Astrocyte of the cerebellum (primary cell): ENCODE measurements around the gene IGSF21.

Experiments
- DNase-seq: peaks from one replicate; pipeline ENCODE4 v3.0.0-alpha.2; 2011; ENCODE audit warnings: low read depth
- H3K4me3 ChIP-seq: 2 replicates; pipeline ENCODE4 v1.5.1; 2011; ENCODE audit warnings: mild to moderate bottlenecking, low read depth, low read length, moderate library complexity
- in situ Hi-C: cut with HindIII; loops from 2 replicates; pipeline ENCODE4 v1.10.0; 2017; ENCODE audit warnings: low sequenced_read_pairs
- TF ChIP-seq, protein P1 (sequence below): IDR thresholded peaks from 2 replicates; pipeline ENCODE4 v1.5.1; 2012; ENCODE audit warnings: low read length, low read depth, moderate library complexity, mild to moderate bottlenecking; ENCODE audit errors: missing control alignments

The IGSF21 gene

DNA sequence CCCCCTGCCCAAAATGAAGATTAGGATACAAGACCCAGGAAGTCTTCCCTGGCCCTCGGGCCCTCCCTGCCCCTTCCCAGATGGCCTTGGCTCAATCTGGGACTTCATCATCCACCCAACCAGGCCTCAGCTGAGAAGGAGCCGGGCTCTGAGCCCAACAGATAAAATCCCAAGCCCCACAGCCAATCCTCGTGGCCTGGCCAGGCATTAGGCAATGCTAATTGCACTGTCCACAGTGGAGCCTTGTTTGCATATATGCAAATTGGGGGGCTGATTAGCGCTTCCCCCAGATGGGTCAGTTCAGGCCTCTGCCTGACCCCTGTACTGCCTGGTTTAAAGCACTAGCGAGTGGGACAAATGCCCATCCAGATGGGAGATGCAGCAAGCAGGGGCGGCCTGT, 34.9 kb downstream of the IGSF21 start:
- in situ Hi-C loops, result no loop called here
- TF ChIP-seq, protein P1, sequence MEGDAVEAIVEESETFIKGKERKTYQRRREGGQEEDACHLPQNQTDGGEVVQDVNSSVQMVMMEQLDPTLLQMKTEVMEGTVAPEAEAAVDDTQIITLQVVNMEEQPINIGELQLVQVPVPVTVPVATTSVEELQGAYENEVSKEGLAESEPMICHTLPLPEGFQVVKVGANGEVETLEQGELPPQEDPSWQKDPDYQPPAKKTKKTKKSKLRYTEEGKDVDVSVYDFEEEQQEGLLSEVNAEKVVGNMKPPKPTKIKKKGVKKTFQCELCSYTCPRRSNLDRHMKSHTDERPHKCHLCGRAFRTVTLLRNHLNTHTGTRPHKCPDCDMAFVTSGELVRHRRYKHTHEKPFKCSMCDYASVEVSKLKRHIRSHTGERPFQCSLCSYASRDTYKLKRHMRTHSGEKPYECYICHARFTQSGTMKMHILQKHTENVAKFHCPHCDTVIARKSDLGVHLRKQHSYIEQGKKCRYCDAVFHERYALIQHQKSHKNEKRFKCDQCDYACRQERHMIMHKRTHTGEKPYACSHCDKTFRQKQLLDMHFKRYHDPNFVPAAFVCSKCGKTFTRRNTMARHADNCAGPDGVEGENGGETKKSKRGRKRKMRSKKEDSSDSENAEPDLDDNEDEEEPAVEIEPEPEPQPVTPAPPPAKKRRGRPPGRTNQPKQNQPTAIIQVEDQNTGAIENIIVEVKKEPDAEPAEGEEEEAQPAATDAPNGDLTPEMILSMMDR, result no peak
- DNase-seq, result no peak
- no peak overlapping the region for H3K4me3 ChIP-seq

DNA sequence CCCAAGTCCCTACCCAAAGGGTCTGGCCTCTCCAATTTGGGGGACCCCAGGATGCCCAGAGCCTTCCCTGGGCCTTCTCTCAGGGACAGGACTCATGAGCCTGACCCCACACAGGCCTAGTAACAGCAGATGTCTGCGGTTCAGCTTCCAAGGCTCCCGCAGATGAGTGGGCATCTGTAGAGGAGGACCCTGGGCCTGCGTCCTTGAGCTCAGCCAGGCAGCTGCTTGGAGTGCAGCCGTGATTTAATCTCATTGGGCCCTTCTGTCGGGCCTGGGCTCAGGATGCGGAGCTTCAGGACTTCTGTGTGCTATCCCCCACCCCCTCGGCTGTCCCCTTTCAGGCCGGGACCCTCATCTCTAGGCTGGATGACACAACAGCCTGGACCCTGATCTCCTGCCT, 35.4 kb downstream of the IGSF21 start:
- TF ChIP-seq, protein P1, result no peak
- no peak for DNase-seq
- in situ Hi-C loops, result no loop called here
- no peak overlapping the region for H3K4me3 ChIP-seq

DNA sequence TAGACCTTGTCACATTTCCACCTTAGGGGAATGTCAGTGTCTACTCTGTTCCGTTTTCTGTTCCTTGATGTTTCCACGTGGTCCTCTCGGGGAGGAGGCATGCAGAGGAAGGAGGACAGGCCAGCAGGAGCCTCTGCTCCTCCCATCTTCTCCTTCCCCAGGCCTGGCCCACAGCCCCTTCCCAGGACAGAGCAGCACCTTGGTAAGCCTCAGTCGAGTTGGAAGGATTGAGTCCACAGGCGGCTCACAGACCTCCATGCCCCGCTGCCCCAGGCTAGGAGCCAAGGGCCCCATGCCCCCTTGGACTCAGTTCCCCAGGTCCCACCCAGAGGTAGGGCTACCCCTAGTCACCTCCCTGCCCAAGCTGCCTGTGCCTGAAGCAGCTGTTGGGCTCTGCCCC, 36.5 kb downstream of the IGSF21 start:
- in situ Hi-C loops, result no loop called here
- no peak overlapping the region for H3K4me3 ChIP-seq
- no peak for DNase-seq
- TF ChIP-seq, protein P1, result no peak

DNA sequence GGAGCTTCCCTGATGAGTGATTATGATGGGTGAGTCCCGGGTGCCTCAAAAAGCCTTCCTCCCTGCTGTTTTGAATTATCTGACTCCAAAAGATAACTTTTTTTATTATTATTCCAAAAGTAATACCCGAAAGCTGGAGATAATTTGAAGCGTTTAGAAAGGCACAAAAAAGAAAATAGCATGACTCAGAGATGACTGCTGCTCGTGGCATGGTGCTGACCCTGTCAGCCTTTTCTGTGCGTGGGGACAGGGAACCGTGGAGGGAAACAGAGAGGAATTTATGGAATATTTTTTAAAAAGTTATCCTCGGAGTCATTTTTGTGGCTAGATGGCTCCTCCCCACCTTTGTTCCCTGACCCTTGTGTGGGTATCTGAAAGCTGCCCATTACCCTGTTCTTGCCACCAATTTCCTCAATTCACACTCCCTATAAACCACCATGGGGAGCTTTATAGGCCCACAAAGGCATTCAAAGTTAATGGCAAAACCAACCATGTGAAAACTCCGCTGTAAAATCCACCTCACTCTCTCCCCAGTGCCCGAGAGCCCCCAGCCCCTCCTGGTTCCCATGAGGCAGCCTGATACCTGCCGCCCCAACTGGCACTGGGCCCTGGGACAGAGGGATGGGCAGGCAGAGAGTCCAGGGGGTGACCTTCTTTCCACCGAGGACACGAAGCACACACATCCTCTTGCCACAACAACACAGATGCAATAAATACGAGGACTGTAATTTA, 37.5 kb downstream of the IGSF21 start:
- no peak for DNase-seq
- TF ChIP-seq, protein P1, result no peak
- no peak overlapping the region for H3K4me3 ChIP-seq
- in situ Hi-C loops, result no loop called here

DNA sequence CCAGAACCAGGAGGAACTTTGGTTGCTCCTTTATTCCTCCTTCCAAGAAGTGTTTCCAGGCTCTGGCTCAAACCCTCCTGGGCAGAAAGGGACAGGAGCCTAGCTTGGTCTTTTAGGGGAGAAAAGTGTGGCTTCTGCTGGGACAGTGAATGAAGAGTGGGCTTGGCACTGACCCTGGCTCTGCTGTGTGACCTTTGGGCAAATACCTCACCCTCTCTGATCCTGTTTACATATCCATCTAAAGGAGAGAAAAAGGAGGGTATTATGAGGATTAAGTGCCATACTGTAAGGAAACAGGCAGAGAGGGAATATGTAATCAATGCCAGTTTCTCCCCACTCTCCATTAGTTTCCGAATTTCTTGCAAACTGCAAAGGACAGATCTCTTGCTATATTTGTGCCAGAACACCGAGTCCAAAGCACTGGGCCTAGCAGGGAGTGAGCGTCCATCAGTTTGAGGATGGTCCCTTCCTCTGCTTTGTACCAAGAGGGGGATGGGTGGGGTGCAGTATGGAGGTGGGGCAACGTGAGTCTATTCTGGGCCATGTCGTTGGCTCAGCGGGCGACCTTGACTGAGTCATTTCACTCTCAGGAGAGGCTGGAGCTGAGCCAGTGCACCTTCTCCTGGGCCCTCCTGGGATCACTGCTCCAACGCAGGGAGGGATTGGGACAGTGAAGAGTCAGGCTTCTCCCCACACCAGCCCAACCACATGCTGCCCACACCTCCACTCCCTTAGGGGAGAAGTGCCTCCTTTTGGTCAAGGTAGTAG, 38.4 kb downstream of the IGSF21 start:
- in situ Hi-C loops, result no loop called here
- no peak for DNase-seq
- TF ChIP-seq, protein P1, result no peak
- H3K4me3 ChIP-seq, result no peak overlapping the region

DNA sequence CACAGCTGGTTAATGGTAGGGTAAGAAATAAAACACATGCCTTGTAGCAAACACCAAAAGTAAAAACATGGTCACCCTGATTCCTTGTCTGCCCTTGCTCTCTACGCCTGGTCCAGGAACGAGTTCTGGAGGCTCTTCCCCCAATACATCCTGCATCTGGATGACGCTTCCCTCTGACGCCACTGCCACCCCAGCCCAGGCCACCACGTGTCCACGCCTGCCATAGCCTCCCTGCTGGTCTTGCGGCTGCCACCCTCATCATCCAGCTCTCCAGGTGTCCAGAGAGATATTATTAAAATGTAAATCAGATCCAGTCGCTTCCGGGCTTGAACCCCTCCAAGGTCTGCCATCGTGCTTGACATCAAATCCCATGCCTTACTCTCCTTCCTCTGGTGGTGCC, 39.3 kb downstream of the IGSF21 start:
- no peak overlapping the region for H3K4me3 ChIP-seq
- DNase-seq, result no peak
- in situ Hi-C loops, result no loop called here
- TF ChIP-seq, protein P1, result no peak
